Caco-2 (cell line): ENCODE data around the gene RNASE9. TPM values are rescaled to one million over a fixed set of nuclear protein-coding genes. Genes with fewer than 3 reads are reported as not detected.

Experiments used
- BruUV-seq: library from RNA; stranded (reverse); fragments of 400-500 nt; replicated peaks from 2 replicates; lab custom pipeline; 2021; lab: Mats Ljungman, UMichigan
- CTCF ChIA-PET: fragments of 300-600 bp; sonication (Branson Sonifier 250); formaldehyde crosslinking; loops from one replicate; lab custom pipeline; 2022; ENCODE audit warnings: antibody characterized with exemption; lab: Charles Lee
- POLR2A ChIA-PET: fragments of 300-600 bp; sonication (Branson Sonifier 250); formaldehyde crosslinking; loops from one replicate; lab custom pipeline; 2022; ENCODE audit warnings: antibody characterized with exemption; lab: Charles Lee
- DNase-seq, 2 experiments: peaks; one replicate each; pipeline versions ENCODE4 v3.0.0 to v3.0.0-alpha.2; 2020 to 2022
- H3K27me3 ChIP-seq: replicated peaks from 2 replicates; pipeline ENCODE4 v1.6.0; 2011; ENCODE audit warnings: low read length; ENCODE audit not compliant: control insufficient read depth, insufficient read depth
- H3K36me3 ChIP-seq: 2 replicates; pipeline ENCODE4 v1.5.1; 2011; ENCODE audit warnings: low read length; ENCODE audit not compliant: control insufficient read depth, insufficient read depth
- H3K4me1 ChIP-seq: fragments of 250-450 bp; sonication (Bioruptor Pico); 2 replicates; pipeline ENCODE4 v1.5.1; 2020; ENCODE audit warnings: mild to moderate bottlenecking
- H3K4me3 ChIP-seq: 2 replicates; pipeline ENCODE4 v1.5.1; 2011; ENCODE audit warnings: low read depth, mild to moderate bottlenecking, control low read depth, low read length
- H3K9me3 ChIP-seq: fragments of 250-450 bp; sonication (Bioruptor Pico); 2 replicates; pipeline ENCODE4 v1.5.1; 2020; ENCODE audit warnings: mild to moderate bottlenecking, moderate library complexity
- H3K27ac Mint-ChIP-seq: one replicate; pipeline ENCODE4 v1.8.0; 2022; ENCODE audit warnings: mixed read lengths; ENCODE audit not compliant: unreplicated experiment
- H3K27me3 Mint-ChIP-seq: one replicate; pipeline ENCODE4 v1.8.0; 2022; ENCODE audit warnings: mixed read lengths; ENCODE audit not compliant: insufficient read depth, unreplicated experiment
- H3K36me3 Mint-ChIP-seq: one replicate; pipeline ENCODE4 v1.8.0; 2022; ENCODE audit warnings: mild to moderate bottlenecking, mixed read lengths; ENCODE audit not compliant: insufficient read depth, unreplicated experiment
- H3K4me1 Mint-ChIP-seq: one replicate; pipeline ENCODE4 v1.8.0; 2022; ENCODE audit warnings: low read depth, mixed read lengths; ENCODE audit not compliant: unreplicated experiment
- H3K4me3 Mint-ChIP-seq: one replicate; pipeline ENCODE4 v1.8.0; 2022; ENCODE audit warnings: mild to moderate bottlenecking, moderate library complexity, mixed read lengths; ENCODE audit not compliant: unreplicated experiment
- H3K9me3 Mint-ChIP-seq: one replicate; pipeline ENCODE4 v1.8.0; 2022; ENCODE audit warnings: mixed read lengths; ENCODE audit not compliant: unreplicated experiment
- intact Hi-C: fragments of 100-400 bp; cut with micrococcal nuclease; formaldehyde crosslinking; loops from one replicate; pipeline ENCODE4 v1.10.0; 2022; ENCODE audit not compliant: unreplicated experiment
- total RNA-seq: library from RNA; stranded (reverse); gene quantifications from 2 replicates; pipeline ENCODE4 v1.2.3, GENCODE V29; 2022
- TF ChIP-seq, protein P1 (sequence below), 2 experiments: fragments of 200-600 bp in 1 of 2; IDR thresholded peaks; 1 replicate in 1 of 2; 2 replicates in 1 of 2; pipeline versions ENCODE4 v1.5.1 to v1.8.0; 2011 to 2022; ENCODE audit warnings: antibody characterized with exemption in 1 of 2, control low read depth in 1 of 2, inconsistent platforms in 1 of 2, low read depth in 1 of 2, low read length in 1 of 2, mild to moderate bottlenecking in 1 of 2, moderate library complexity in 1 of 2; ENCODE audit not compliant: insufficient read depth in 1 of 2, severe bottlenecking in 1 of 2, unreplicated experiment in 1 of 2

The RNASE9 gene
- total RNA-seq, 1 experiment from 2014 or later: not detected

DNA sequence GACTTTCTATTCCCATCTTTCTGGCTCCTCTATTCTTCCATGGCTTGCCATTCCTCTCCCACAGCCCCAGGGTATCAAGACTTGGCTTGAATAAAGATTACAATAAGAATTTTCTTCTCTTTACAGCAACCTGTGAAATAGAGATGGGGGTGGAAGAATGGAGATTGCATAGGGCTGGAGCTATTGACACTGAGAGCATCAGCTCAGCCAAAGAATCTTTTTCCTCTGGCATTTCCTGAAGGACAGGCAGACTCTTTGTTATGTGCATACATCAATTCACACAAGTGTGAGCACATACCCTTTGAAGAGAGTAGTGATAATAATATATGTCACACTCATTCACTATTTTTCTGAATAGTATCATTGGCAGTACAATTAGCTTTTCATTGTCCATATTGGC lies 22.3 kb upstream of the RNASE9 start:
- ChIA-PET POLR2A (no interaction called here), CTCF (no interaction called here)
- Histone ChIP-seq H3K36me3 (no peaks in the 10 kb centered on the region), H3K4me3 (no peak overlapping the region), H3K4me1 (no peaks in the 10 kb centered on the region), H3K9me3 (no peaks in the 10 kb centered on the region), H3K27me3 (no peaks in the 10 kb centered on the region)
- no peak overlapping the region for H3K27ac Mint-ChIP-seq
- no peak overlapping the region for H3K4me3 Mint-ChIP-seq
- intact Hi-C loops: no loop called here
- DNase-seq: no peak
- TF ChIP-seq, protein P1, sequence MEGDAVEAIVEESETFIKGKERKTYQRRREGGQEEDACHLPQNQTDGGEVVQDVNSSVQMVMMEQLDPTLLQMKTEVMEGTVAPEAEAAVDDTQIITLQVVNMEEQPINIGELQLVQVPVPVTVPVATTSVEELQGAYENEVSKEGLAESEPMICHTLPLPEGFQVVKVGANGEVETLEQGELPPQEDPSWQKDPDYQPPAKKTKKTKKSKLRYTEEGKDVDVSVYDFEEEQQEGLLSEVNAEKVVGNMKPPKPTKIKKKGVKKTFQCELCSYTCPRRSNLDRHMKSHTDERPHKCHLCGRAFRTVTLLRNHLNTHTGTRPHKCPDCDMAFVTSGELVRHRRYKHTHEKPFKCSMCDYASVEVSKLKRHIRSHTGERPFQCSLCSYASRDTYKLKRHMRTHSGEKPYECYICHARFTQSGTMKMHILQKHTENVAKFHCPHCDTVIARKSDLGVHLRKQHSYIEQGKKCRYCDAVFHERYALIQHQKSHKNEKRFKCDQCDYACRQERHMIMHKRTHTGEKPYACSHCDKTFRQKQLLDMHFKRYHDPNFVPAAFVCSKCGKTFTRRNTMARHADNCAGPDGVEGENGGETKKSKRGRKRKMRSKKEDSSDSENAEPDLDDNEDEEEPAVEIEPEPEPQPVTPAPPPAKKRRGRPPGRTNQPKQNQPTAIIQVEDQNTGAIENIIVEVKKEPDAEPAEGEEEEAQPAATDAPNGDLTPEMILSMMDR (IDR thresholded peaks at IDR 0.05; ENCODE audit: insufficient read depth in 1 of 2, low read depth in 1 of 2, low read length in 1 of 2, severe bottlenecking in 1 of 2, unreplicated experiment in 1 of 2): no peak
- no peaks in the 10 kb centered on the region for H3K9me3 Mint-ChIP-seq
- no peaks in the 10 kb centered on the region for H3K4me1 Mint-ChIP-seq
- BruUV-seq: no TSS peak
- peaks cover 12% of the 10 kb centered on the region for H3K27me3 Mint-ChIP-seq
- no peaks in the 10 kb centered on the region for H3K36me3 Mint-ChIP-seq

DNA sequence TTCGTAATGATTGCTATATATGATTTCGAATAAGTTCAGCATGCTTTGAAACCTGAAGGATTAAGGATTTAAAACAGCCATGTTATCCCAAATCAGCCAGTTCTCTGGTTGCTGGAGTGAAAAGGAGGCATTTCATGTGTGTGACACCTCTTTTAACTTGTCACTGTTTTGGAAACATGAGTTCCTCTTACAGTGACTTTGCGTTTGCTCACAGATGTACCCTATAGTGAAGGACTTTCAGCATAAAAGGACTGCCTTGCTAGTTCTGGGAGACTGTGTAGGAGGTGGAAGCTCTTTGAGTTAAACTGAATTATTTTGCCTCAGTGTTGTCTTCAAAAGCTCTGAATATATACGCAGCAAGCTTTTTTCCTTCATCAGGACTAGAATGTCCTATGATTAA lies 19.4 kb upstream of the RNASE9 start:
- Histone ChIP-seq H3K9me3 (no peaks in the 10 kb centered on the region), H3K4me3 (no peak overlapping the region), H3K4me1 (no peaks in the 10 kb centered on the region), H3K27me3 (no peaks in the 10 kb centered on the region), H3K36me3 (no peaks in the 10 kb centered on the region)
- DNase-seq: no peak
- ChIA-PET CTCF (no interaction called here), POLR2A (interaction anchor here (0.6 kb wide), 1 partner anchor 167 kb away, joined by 5 read pairs; no protein-coding TSS in a partner anchor)
- H3K4me3 Mint-ChIP-seq: no peak overlapping the region
- peaks cover 3% of the 10 kb centered on the region for H3K27me3 Mint-ChIP-seq
- intact Hi-C loops: no loop called here
- BruUV-seq: no TSS peak
- H3K9me3 Mint-ChIP-seq: no peaks in the 10 kb centered on the region
- TF ChIP-seq, protein P1 (IDR thresholded peaks at IDR 0.05; ENCODE audit: insufficient read depth in 1 of 2, low read depth in 1 of 2, low read length in 1 of 2, severe bottlenecking in 1 of 2, unreplicated experiment in 1 of 2): no peak
- no peak overlapping the region for H3K27ac Mint-ChIP-seq
- H3K4me1 Mint-ChIP-seq: no peaks in the 10 kb centered on the region
- H3K36me3 Mint-ChIP-seq: no peaks in the 10 kb centered on the region

DNA sequence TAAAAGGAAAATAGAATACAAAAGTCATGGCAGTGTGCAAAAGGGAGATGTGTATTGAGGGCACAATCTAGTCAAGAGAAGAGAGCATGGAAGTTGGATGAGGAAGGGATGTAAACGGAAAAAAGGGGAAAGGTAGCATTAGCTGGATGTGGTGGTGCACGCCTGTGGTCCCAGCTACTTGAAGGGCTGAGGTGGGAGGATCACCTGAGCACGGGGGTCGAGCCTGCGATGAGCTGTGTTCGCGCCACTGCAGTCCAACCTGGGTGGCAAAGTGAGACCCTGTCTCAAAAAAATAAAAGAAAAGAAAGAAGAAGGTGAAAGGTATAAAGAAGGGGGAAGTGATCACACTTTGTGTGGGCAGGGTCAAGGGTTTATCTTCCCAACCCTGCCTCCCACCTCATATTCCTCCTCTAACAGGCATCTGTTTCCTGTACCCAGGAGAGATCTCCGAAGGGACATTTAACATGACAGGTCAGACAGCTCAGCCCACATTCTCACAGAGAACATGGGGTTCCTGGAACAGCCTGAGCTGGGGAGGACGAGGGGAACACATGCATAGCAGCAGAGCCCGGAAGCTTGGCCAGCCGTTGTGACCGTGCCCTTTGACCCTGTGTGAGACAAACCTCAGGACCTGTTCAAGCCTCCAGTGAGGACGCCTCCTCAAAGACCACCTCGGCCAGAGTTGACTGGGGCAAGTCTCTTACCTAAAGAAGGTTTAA lies 18.1 kb upstream of the RNASE9 start:
- Histone ChIP-seq H3K4me3 (no peak overlapping the region), H3K36me3 (no peaks in the 10 kb centered on the region), H3K4me1 (no peaks in the 10 kb centered on the region), H3K9me3 (no peaks in the 10 kb centered on the region; the same call in 1 of the 2 replicates), H3K27me3 (no peaks in the 10 kb centered on the region)
- TF ChIP-seq, protein P1 (IDR thresholded peaks at IDR 0.05; ENCODE audit: insufficient read depth in 1 of 2, low read depth in 1 of 2, low read length in 1 of 2, severe bottlenecking in 1 of 2, unreplicated experiment in 1 of 2): no peak
- intact Hi-C loops: no loop called here
- H3K36me3 Mint-ChIP-seq: no peaks in the 10 kb centered on the region
- CTCF ChIA-PET: no interaction called here
- no peak for DNase-seq
- BruUV-seq: no TSS peak
- no peaks in the 10 kb centered on the region for H3K27me3 Mint-ChIP-seq
- H3K9me3 Mint-ChIP-seq: no peaks in the 10 kb centered on the region
- H3K27ac Mint-ChIP-seq: no peak overlapping the region
- no peaks in the 10 kb centered on the region for H3K4me1 Mint-ChIP-seq
- POLR2A ChIA-PET: no interaction called here
- no peak overlapping the region for H3K4me3 Mint-ChIP-seq
